GM19025 (cell line): Measurements from ENCODE around the gene PKLR.

Experiments used
- ATAC-seq: cut with Tn5 transposase; IDR thresholded peaks from one replicate; pipeline ENCODE4 v1.9.1; 2021; ENCODE audit warnings: mild to moderate bottlenecking, low read depth, moderate library complexity; ENCODE audit not compliant: unreplicated experiment

PKLR gene

GRCh38 chr1:155287987-155288543 lies 13.2 kb downstream of the PKLR start:
- no peak for ATAC-seq

- ATAC-seq = no peak
Observed at GRCh38 chr1:155286544-155286943, 14.7 kb downstream of the PKLR start.

- no peak for ATAC-seq
Observed at GRCh38 chr1:155285631-155286044, 15.6 kb downstream of the PKLR start.

GRCh38 chr1:155285063-155285462 lies 16.2 kb downstream of the PKLR start:
- no peak for ATAC-seq

GRCh38 chr1:155284476-155284875 lies 16.8 kb downstream of the PKLR start:
- ATAC-seq = no peak

GRCh38 chr1:155282488-155283091 lies 18.6 kb downstream of the PKLR start:
- no peak for ATAC-seq

- ATAC-seq = no peak
Observed at GRCh38 chr1:155279268-155279667, 22.0 kb downstream of the PKLR start.

- ATAC-seq = no peak
Observed at GRCh38 chr1:155278689-155279160, 22.5 kb downstream of the PKLR start.

GRCh38 chr1:155277902-155278688 lies 23.1 kb downstream of the PKLR start:
- ATAC-seq = no peak

GRCh38 chr1:155277070-155277901 lies 24.0 kb downstream of the PKLR start, which contains the start of gene HCN3:
HCN3 (plus strand) TSS chr1:155277463; CDS start chr1:155277591, 128 bp downstream.
- ATAC-seq = peak; percentile 61

GRCh38 chr1:155273343-155274245 lies 27.6 kb downstream of the PKLR start, which contains the start of gene CLK2:
CLK2 (minus strand) TSS chr1:155273504; CDS start chr1:155270977, 2,527 bp downstream.
- ATAC-seq = peak; percentile 75

- ATAC-seq = peak; percentile 15
Observed at GRCh38 chr1:155272466-155273342, 28.5 kb downstream of the PKLR start.

- no peak for ATAC-seq
Observed at GRCh38 chr1:155269381-155269780, 31.9 kb downstream of the PKLR start.

GRCh38 chr1:155268630-155269029 lies 32.6 kb downstream of the PKLR start:
- no peak for ATAC-seq

- ATAC-seq = no peak
Observed at GRCh38 chr1:155267373-155267772, 33.9 kb downstream of the PKLR start.

- ATAC-seq = no peak
Observed at GRCh38 chr1:155266553-155266952, 34.7 kb downstream of the PKLR start.

- no peak for ATAC-seq
Observed at GRCh38 chr1:155263067-155263466, 38.2 kb downstream of the PKLR start.

- peak; percentile 91 for ATAC-seq
Observed at GRCh38 chr1:155261852-155262673, 39.2 kb downstream of the PKLR start, which contains the start of gene SCAMP3. SCAMP3 (minus strand) TSS chr1:155262360; CDS start chr1:155262151, 209 bp downstream.
